KMS-11 (cell line): ENCODE measurements around the gene SASH3.

ENCODE experiments used
- H2AFZ ChIP-seq: fragments of 200-600 bp; sonication (generic); 2 replicates; pipeline ENCODE4 v1.6.1; 2016; ENCODE audit warnings: antibody characterized with exemption, mixed run types, low read depth
- H3K27ac ChIP-seq: fragments of 200-600 bp; sonication (generic); 2 replicates; pipeline ENCODE4 v1.6.1; 2016; ENCODE audit warnings: mild to moderate bottlenecking, mixed run types
- H3K27me3 ChIP-seq: fragments of 200-600 bp; sonication (generic); 2 replicates; pipeline ENCODE4 v1.6.1; 2017; ENCODE audit warnings: mild to moderate bottlenecking, low read depth, mixed run types, moderate library complexity; ENCODE audit not compliant: insufficient read depth
- H3K36me3 ChIP-seq: fragments of 200-600 bp; sonication (generic); 2 replicates; pipeline ENCODE4 v1.6.1; 2017; ENCODE audit warnings: mild to moderate bottlenecking, mixed run types; ENCODE audit not compliant: insufficient read depth
- H3K4me1 ChIP-seq: fragments of 200-600 bp; sonication (generic); 2 replicates; pipeline ENCODE4 v1.6.1; 2016; ENCODE audit warnings: mild to moderate bottlenecking, low read depth, mixed run types; ENCODE audit not compliant: poor library complexity, severe bottlenecking
- H3K4me2 ChIP-seq: fragments of 200-600 bp; sonication (generic); 2 replicates; pipeline ENCODE4 v1.7.0; 2016; ENCODE audit warnings: mild to moderate bottlenecking, mixed run types
- H3K4me3 ChIP-seq: fragments of 200-600 bp; sonication (generic); IDR thresholded peaks from 2 replicates; pipeline ENCODE4 v1.6.1; 2017; ENCODE audit warnings: low read depth, low read length, mixed read lengths; ENCODE audit not compliant: insufficient read depth
- H3K79me2 ChIP-seq: fragments of 200-600 bp; sonication (generic); 2 replicates; pipeline ENCODE4 v1.6.1; 2016; ENCODE audit warnings: low read depth, mixed run types; ENCODE audit not compliant: insufficient read depth
- H3K9ac ChIP-seq: fragments of 200-600 bp; sonication (generic); 2 replicates; pipeline ENCODE4 v1.6.1; 2016; ENCODE audit warnings: mild to moderate bottlenecking, mixed run types
- H4K20me1 ChIP-seq: fragments of 200-600 bp; sonication (generic); 2 replicates; pipeline ENCODE4 v1.6.1; 2016; ENCODE audit warnings: mild to moderate bottlenecking, mixed run types; ENCODE audit not compliant: insufficient read depth
- CTCF ChIP-seq: fragments of 200-600 bp; sonication (generic); conservative IDR thresholded peaks from 2 replicates; pipeline ENCODE4 v1.6.1; 2017; ENCODE audit warnings: low read depth, mild to moderate bottlenecking, antibody characterized with exemption, low read length, moderate library complexity, mixed read lengths

Gene SASH3

DNA sequence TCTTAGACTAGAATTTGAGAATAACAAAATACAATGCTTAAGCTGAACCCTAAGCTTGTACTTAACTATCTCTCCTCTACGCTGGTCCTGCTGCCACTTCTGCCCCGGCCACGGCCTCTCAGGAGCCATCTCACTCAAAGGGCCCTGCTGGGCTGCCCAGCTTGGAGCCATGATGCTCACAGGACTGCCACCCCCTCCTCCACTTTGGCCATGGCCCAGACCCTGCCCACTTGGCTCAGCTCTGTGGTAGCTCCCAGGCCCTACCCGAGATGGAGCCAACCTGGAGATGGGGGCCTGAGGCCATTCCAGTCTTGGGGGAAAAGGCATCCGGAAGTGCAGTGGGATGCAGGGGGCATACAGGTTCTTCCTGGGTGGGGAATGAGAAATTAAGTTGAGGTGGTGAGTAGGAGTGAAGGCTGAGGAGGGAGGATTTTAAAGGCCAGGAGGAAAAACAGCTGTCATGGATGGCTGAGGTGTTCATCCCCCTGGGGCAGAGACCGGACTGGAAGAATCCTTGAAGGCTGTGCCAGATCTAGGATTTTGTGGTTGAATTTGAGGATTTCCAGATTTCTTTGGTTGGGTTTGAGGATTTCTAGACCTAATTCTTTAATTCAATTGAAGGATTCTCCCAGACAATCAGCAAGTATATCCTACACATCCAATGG lies 824 bp downstream of the SASH3 start:
- no peaks in the 10 kb centered on the region for H4K20me1 ChIP-seq
- peaks cover 7% of the 10 kb centered on the region for H3K4me1 ChIP-seq
- H2AFZ ChIP-seq: no peak overlapping the region
- H3K27ac ChIP-seq: no peak overlapping the region
- no peaks in the 10 kb centered on the region for H3K27me3 ChIP-seq
- TF ChIP-seq CTCF: no peak
- H3K9ac ChIP-seq: no peak overlapping the region
- no peaks in the 10 kb centered on the region for H3K79me2 ChIP-seq
- no peaks in the 10 kb centered on the region for H3K36me3 ChIP-seq
- H3K4me3 ChIP-seq: no peak overlapping the region
- H3K4me2 ChIP-seq: no peak overlapping the region

GRCh38 chrX:129781134-129781672 lies 1.5 kb downstream of the SASH3 start:
- H3K9ac ChIP-seq: no peak overlapping the region

GRCh38 chrX:129781680-129782495 lies 2.1 kb downstream of the SASH3 start:
- TF ChIP-seq CTCF: no peak
- H3K4me2 ChIP-seq: no peak overlapping the region

More at GRCh38 chrX:129781134-129781672, 1.5 kb downstream of the SASH3 start:
- Histone ChIP-seq H3K36me3 (no peaks in the 10 kb centered on the region), H4K20me1 (no peaks in the 10 kb centered on the region), H3K4me1 (peaks cover 7% of the 10 kb centered on the region), H2AFZ (no peak overlapping the region), H3K4me3 (no peak overlapping the region), H3K27me3 (no peaks in the 10 kb centered on the region), H3K27ac (no peak overlapping the region), H3K79me2 (no peaks in the 10 kb centered on the region), H3K4me2 (no peak overlapping the region)
- TF ChIP-seq CTCF: no peak

DNA sequence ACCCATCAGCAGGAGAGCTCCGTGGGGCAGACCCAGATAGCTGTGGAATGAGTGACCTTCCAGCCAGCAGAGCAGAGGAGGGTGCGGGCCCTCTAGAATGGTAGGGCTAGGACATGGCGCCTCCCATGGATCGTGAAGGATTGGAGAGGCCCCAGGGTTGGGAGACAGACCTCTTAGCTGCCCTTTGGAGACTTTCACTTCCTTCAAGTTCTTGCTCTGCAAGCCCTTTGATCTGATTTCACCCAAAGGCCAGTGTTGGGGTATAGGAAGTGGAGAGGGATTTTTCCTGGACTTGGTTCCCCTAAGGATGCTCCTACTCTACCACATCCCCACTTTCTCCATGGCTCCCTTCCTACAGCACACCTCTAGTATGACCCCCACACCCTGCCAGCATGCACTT lies 3.0 kb downstream of the SASH3 start:
- Histone ChIP-seq H3K79me2 (no peaks in the 10 kb centered on the region), H3K27me3 (no peaks in the 10 kb centered on the region), H3K4me1 (peaks cover 10% of the 10 kb centered on the region), H3K4me2 (no peak overlapping the region), H3K9ac (no peak overlapping the region), H3K36me3 (no peaks in the 10 kb centered on the region), H2AFZ (no peak overlapping the region), H3K27ac (no peak overlapping the region), H3K4me3 (no peak overlapping the region), H4K20me1 (no peaks in the 10 kb centered on the region)
- TF ChIP-seq CTCF: no peak

More at GRCh38 chrX:129781680-129782495, 2.1 kb downstream of the SASH3 start:
- Histone ChIP-seq H4K20me1 (no peaks in the 10 kb centered on the region), H3K27ac (no peak overlapping the region), H3K79me2 (no peaks in the 10 kb centered on the region), H3K27me3 (no peaks in the 10 kb centered on the region), H3K36me3 (no peaks in the 10 kb centered on the region), H3K4me1 (peaks cover 10% of the 10 kb centered on the region), H3K9ac (no peak overlapping the region), H2AFZ (no peak overlapping the region), H3K4me3 (no peak overlapping the region)
